IPS-18a (cell line): ENCODE measurements around the gene CDK6.

Source experiments
- H3K27ac ChIP-seq: one replicate; pipeline ENCODE4 v1.5.1; 2013; ENCODE audit warnings: low read length
- H3K27me3 ChIP-seq: one replicate; pipeline ENCODE4 v1.6.1; 2013; ENCODE audit warnings: mild to moderate bottlenecking, low read length; ENCODE audit not compliant: control insufficient read depth, insufficient read depth
- H3K36me3 ChIP-seq: one replicate; pipeline ENCODE4 v1.6.1; 2013; ENCODE audit warnings: low read depth, low read length; ENCODE audit not compliant: control insufficient read depth
- H3K4me1 ChIP-seq: one replicate; pipeline ENCODE4 v1.6.1; 2013; ENCODE audit warnings: low read depth, low read length; ENCODE audit not compliant: control insufficient read depth
- H3K4me3 ChIP-seq: one replicate; pipeline ENCODE4 v1.5.1; 2013; ENCODE audit warnings: low read length
- H3K9ac ChIP-seq: one replicate; pipeline ENCODE4 v1.6.1; 2013; ENCODE audit warnings: mild to moderate bottlenecking, low read length, moderate library complexity
- H3K9me3 ChIP-seq: one replicate; pipeline ENCODE4 v1.6.1; 2013; ENCODE audit warnings: low read depth, low read length; ENCODE audit not compliant: control insufficient read depth

Gene CDK6

DNA sequence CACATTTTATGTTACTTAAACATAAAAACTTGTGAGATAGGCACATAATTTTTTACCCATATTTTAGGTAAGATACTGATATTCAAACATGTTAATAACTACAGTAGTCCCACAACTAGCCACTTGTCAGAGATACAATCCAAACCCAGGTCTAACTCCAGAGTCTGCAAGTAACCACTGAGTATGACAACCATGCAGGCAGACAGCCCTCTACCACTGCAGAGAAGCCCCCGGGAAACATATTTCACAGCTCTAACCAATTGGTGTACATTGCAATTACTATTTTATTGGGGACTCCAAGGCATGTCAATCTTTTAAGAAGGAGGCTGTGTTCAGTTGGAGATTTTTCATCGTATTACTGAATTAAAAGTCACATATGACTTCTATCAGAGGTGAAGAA, 139.0 kb downstream of the CDK6 start:
- H3K9ac ChIP-seq = no peak overlapping the region
- H3K4me3 ChIP-seq = no peak overlapping the region
- no peaks in the 10 kb centered on the region for H3K36me3 ChIP-seq
- H3K27me3 ChIP-seq = no peaks in the 10 kb centered on the region
- H3K27ac ChIP-seq = no peak overlapping the region
- peaks cover 17% of the 10 kb centered on the region for H3K4me1 ChIP-seq
- no peaks in the 10 kb centered on the region for H3K9me3 ChIP-seq

DNA sequence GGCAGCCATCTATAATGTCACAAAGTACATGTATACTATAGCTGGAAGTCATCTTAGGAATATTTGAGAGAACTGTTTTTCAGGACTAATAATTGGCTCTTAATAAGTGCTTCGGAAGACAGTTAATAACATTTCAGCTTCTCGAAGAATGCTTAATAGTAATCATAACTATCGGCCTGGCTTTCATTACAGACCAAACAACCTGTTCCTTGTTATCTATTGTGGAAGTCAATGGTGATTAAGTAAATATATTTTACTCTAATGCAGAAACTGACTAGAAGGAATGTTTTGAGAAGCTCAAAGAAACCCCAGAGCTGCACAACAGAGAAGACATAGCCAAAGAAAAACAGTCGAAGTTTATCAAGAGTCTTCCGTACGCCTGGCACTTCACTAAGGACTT, 139.4 kb downstream of the CDK6 start:
- Histone ChIP-seq H3K9me3 (no peaks in the 10 kb centered on the region), H3K4me1 (peaks cover 17% of the 10 kb centered on the region), H3K27ac (no peak overlapping the region), H3K4me3 (no peak overlapping the region), H3K27me3 (no peaks in the 10 kb centered on the region), H3K9ac (no peak overlapping the region), H3K36me3 (no peaks in the 10 kb centered on the region)

DNA sequence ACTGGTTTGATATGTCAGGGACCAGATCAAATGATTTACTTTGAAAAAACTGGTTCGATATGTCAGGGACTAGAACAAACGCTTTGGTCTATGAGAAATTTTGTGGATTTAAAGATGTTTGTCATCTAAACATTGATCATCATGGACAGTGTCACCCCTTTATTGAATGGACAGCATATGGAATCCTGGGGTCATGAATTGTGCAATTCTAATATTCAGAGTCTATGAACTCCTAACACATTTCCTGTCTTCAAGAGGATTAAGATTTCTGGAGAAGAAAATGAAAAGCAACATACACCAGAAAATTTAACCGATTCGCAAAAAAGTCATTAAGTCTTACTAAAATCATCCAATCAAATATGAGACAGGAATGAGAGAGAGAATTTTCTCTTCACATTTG, 139.8 kb downstream of the CDK6 start:
- Histone ChIP-seq H3K9ac (no peak overlapping the region), H3K4me3 (no peak overlapping the region), H3K27me3 (no peaks in the 10 kb centered on the region), H3K4me1 (peaks cover 19% of the 10 kb centered on the region), H3K9me3 (no peaks in the 10 kb centered on the region), H3K27ac (no peak overlapping the region), H3K36me3 (no peaks in the 10 kb centered on the region)

DNA sequence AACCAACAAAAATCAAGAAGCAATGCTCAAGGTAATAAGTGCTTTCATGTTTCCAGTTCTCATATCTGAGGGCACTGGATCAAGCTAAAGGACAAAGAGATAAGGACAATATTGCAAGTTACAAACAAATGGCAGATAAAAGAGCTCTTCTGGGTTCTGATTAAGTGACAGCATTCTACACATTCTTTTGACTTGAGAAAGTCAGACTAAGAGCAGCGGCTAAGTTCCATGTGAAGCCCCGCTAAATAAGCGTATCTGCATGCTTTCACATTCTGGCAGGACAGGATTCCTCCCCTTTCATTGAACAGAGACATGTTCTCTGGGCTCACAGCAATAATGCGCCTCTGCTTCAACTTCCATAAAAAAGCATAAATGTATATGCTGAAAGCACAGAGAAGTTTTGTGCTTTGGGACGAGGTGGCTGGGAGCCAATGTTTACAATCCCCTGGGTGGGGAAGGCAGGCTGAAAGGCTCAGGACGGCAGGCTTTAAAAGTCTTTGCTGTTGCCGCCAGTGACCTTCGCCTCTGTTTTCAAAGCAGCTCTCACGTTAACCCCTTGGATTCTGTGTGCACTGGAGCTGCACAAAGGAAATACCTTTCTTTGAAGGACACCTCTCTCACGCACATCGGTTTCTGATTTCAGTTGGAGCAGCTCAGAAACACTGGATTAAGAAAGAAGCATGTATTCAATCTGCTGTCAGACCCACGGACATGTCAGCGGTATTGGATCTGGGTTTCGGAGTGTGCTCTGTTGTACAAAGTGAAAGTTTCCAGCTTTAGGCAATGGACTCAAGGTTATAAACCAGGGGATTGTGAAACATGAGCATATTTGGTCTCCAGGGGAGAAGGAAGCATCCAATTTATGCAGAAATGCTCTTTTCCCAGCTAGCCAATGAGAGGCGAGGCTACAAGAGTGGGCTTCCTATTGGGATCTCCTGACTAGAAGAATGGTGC, 140.8 kb downstream of the CDK6 start:
- Histone ChIP-seq H3K9me3 (no peaks in the 10 kb centered on the region), H3K9ac (peak overlapping the region; percentile 13), H3K27me3 (no peaks in the 10 kb centered on the region), H3K4me3 (peak overlapping the region; percentile 67), H3K4me1 (peaks cover 19% of the 10 kb centered on the region), H3K36me3 (no peaks in the 10 kb centered on the region), H3K27ac (no peak overlapping the region)

DNA sequence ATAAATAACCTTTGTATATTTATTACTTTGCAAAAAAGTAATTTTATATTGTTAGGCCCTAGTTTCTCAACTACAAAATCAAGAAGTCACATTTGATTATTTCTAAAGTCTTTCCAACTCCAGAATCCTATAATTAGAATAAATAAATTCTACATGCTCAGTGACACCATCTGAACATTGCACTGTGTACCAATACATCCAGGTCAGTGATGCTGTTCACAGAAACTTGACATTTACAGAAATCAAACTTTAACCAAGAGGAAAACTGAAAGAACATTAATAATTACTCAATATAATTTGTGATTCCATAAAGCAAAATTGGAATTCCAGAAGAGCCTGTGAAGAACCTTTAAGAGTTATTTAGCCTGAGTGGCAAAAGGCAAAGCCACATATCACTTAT, 142.2 kb downstream of the CDK6 start:
- Histone ChIP-seq H3K4me3 (no peak overlapping the region), H3K27me3 (no peaks in the 10 kb centered on the region), H3K27ac (no peak overlapping the region), H3K9ac (no peak overlapping the region), H3K9me3 (no peaks in the 10 kb centered on the region), H3K4me1 (peaks cover 19% of the 10 kb centered on the region), H3K36me3 (no peaks in the 10 kb centered on the region)

DNA sequence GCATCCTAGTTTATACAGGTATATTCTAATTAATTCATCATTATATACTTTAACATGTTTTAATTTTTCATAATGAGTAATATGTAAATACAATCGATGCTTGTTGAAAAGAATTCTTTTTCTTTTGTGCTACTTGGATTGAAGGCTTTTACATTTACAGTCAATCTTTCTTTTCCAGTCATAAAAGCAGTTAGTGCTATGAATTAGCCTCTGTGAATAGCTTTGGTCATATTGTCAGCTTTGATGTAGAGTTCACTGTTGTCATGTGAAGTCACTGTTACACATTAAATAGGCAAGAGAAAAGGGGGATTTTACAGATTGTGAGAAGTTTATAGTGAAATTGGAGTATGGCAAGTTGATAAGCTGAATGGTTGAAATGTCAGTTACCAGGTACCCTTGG, 142.9 kb downstream of the CDK6 start:
- H3K9ac ChIP-seq = no peak overlapping the region
- no peak overlapping the region for H3K27ac ChIP-seq
- no peaks in the 10 kb centered on the region for H3K9me3 ChIP-seq
- no peaks in the 10 kb centered on the region for H3K36me3 ChIP-seq
- H3K27me3 ChIP-seq = no peaks in the 10 kb centered on the region
- H3K4me1 ChIP-seq = peaks cover 19% of the 10 kb centered on the region
- no peak overlapping the region for H3K4me3 ChIP-seq

DNA sequence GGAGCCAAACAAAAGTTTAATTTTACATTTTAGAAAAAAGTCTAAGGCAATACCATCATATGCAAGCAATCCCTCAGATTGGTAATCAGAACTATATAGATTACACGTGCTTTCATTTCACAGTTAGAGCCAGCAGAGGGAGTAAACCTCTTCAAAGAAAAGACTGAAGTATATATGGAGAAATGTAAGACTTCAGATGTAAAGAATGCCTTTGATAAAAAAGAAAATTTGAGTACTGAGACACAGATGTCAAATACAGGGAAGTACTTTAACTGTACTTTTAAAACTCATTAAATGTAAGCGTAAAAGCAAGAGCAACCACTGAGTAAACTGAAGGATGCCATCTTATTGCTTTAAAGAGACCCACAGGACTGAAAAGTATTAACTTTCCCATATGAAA, 144.8 kb downstream of the CDK6 start:
- Histone ChIP-seq H3K36me3 (no peaks in the 10 kb centered on the region), H3K9me3 (no peaks in the 10 kb centered on the region), H3K27ac (no peak overlapping the region), H3K9ac (no peak overlapping the region), H3K4me1 (peaks cover 19% of the 10 kb centered on the region), H3K27me3 (no peaks in the 10 kb centered on the region), H3K4me3 (no peak overlapping the region)

DNA sequence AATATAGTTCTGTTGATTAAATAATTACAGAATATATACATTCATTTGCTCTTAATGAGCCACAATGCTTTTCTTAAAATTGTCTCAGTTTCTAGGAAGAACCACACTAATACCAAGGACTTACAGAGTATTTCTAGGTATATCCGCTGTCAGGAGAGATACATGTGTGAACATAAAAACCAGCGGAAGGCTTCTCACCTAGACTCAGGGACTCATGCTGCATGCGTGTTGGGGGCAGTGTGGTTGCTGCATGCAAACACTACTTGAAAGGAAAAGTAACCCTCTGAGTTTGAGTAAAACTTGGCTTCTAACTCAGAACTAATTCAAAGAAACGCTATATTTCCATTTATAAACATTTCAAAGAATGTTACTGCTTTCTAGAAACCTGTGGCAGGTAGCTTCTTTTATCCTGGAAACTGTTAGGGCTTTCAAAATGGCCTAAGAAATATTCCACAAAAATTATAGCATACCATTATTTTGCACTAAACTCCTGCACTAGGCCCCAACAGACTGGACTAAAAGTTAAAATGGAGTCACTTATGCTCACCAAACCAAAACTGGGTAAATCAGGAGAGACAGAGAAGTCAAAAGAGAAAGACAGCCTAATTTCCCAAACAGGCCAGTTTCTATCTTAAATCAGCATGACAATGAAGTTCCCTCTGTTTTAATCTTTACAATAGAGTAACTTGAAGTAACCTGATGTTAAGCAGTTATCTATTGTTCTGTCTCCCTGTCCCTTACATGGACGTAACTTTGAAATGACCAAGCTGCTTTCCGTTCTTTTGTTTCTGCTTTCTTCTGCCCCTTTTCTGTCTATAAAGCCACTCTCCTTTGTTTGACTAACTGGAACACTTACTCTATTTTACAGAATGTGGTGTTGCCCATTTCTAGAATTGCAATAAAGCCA, 151.0 kb downstream of the CDK6 start:
- Histone ChIP-seq H3K4me3 (peak overlapping the region; percentile 15), H3K36me3 (no peaks in the 10 kb centered on the region), H3K4me1 (peaks cover 31% of the 10 kb centered on the region), H3K27me3 (peaks cover 17% of the 10 kb centered on the region), H3K27ac (no peak overlapping the region), H3K9me3 (no peaks in the 10 kb centered on the region), H3K9ac (no peak overlapping the region)

DNA sequence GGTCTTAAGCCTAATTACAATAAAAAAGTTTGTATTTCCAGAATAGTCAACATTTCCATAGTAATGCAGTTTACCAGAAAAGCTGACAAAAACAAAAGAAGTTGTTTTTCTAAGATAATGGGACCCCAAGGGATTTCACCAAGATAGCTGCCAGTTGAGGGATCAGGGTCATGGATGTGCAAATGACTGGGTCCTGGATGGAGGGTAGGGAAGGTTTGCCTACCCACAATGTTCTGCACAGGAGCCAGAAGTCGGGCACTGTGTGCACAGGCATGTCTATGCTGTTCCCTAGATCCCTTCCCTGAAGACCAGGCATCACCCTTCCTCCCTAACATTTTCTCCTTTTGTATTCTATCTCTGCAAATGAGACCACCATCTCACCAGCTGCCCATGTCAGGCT, 152.1 kb downstream of the CDK6 start:
- Histone ChIP-seq H3K9ac (no peak overlapping the region), H3K27ac (no peak overlapping the region)

DNA sequence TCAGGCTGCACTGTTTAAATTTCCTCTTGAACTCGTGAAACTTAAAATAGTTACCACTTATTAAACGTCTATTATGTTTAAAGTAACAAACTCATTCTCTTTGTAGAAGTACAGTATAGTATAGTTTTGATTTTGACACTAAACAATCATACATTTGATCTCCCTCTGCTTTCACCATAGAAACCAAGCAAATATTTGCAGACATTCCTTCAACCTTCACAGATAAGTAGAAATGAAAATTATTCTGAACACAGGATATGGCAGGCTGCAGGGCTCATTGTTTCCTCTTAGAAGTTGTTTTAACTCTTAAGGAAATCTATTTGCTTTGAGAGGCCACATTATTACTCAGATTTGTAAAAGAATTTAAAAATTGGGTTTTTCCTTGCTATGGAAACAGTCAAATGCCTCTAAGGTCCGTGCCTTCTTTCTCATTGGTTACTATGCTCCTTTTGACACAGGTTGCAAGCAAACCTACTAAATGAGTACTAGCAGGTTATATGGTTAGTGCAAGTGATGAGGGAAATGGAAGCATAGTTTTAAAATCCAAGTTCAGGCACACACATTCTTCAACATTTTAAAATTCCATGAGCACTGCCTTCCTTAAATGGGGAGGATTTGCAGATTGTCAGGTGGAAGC, 153.4 kb downstream of the CDK6 start:
- peaks cover 31% of the 10 kb centered on the region for H3K4me1 ChIP-seq
- H3K27ac ChIP-seq = no peak overlapping the region
- H3K9ac ChIP-seq = no peak overlapping the region
- H3K9me3 ChIP-seq = no peaks in the 10 kb centered on the region
- H3K4me3 ChIP-seq = no peak overlapping the region
- H3K36me3 ChIP-seq = no peaks in the 10 kb centered on the region
- peaks cover 17% of the 10 kb centered on the region for H3K27me3 ChIP-seq

More for the DNA sequence above, 152.1 kb downstream of the CDK6 start:
- no peaks in the 10 kb centered on the region for H3K36me3 ChIP-seq
- peak overlapping the region; percentile 18 for H3K4me3 ChIP-seq
- peaks cover 31% of the 10 kb centered on the region for H3K4me1 ChIP-seq
- H3K27me3 ChIP-seq = peaks cover 17% of the 10 kb centered on the region
- no peaks in the 10 kb centered on the region for H3K9me3 ChIP-seq

DNA sequence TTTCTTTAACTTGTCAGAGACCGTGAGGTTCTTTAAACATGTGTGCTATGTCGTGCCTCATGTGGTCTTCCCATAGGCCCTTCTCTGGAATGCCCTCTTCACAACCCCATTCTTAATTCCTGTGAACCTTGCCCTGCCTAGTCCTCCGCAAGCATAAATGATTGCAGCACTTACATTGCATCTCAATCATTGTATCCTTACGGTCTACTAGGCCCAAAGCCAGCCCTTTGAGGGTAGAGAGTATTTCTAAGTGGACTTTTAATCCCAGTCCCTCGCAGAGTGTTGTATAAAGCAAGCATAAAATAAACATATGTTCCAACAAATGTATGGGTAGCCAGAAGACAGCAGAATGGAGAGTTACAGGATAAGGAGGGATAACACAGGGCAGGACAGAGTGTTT, 154.0 kb downstream of the CDK6 start:
- peaks cover 31% of the 10 kb centered on the region for H3K4me1 ChIP-seq
- H3K9me3 ChIP-seq = no peaks in the 10 kb centered on the region
- H3K9ac ChIP-seq = no peak overlapping the region
- H3K27ac ChIP-seq = no peak overlapping the region
- H3K36me3 ChIP-seq = no peaks in the 10 kb centered on the region
- no peak overlapping the region for H3K4me3 ChIP-seq
- H3K27me3 ChIP-seq = peaks cover 17% of the 10 kb centered on the region
